HUES48 (cell line): ENCODE data around the gene TMEM53.

ENCODE experiments used
- H3K27ac ChIP-seq: one replicate; pipeline ENCODE4 v1.7.0; 2013; ENCODE audit warnings: low read depth, low read length, inconsistent platforms
- H3K27me3 ChIP-seq: 2 replicates; pipeline ENCODE4 v1.6.1; 2013; ENCODE audit warnings: mild to moderate bottlenecking, low read length; ENCODE audit not compliant: control insufficient read depth, insufficient read depth
- H3K36me3 ChIP-seq: 2 replicates; pipeline ENCODE4 v1.6.1; 2013; ENCODE audit warnings: low read length; ENCODE audit not compliant: control insufficient read depth, insufficient read depth
- H3K4me1 ChIP-seq: 2 replicates; pipeline ENCODE4 v1.6.1; 2013; ENCODE audit warnings: mild to moderate bottlenecking, low read length; ENCODE audit not compliant: control insufficient read depth, insufficient read depth
- H3K4me3 ChIP-seq: 2 replicates; pipeline ENCODE4 v1.5.1; 2013; ENCODE audit warnings: mild to moderate bottlenecking, low read depth, low read length
- H3K9ac ChIP-seq: 2 replicates; pipeline ENCODE4 v1.6.1; 2013; ENCODE audit warnings: mild to moderate bottlenecking, low read depth, low read length, moderate library complexity
- H3K9me3 ChIP-seq: 2 replicates; pipeline ENCODE4 v1.6.1; 2013; ENCODE audit warnings: low read length; ENCODE audit not compliant: control insufficient read depth, insufficient read depth

The TMEM53 gene

GRCh38 chr1:44609412-44609767, 64.9 kb downstream of the TMEM53 start:
- Histone ChIP-seq H3K36me3 (no peaks in the 10 kb centered on the region), H3K4me1 (peaks cover 11% of the 10 kb centered on the region; the same call in 1 of the 2 replicates), H3K4me3 (no peak overlapping the region), H3K27ac (no peak overlapping the region), H3K27me3 (no peaks in the 10 kb centered on the region), H3K9ac (no peak overlapping the region), H3K9me3 (no peaks in the 10 kb centered on the region)

- Histone ChIP-seq H3K9ac (no peak overlapping the region), H3K27ac (no peak overlapping the region), H3K27me3 (no peaks in the 10 kb centered on the region), H3K36me3 (no peaks in the 10 kb centered on the region), H3K4me1 (peaks cover 11% of the 10 kb centered on the region; the same call in 1 of the 2 replicates), H3K4me3 (no peak overlapping the region), H3K9me3 (no peaks in the 10 kb centered on the region)
Observed at GRCh38 chr1:44608141-44608540, 66.1 kb downstream of the TMEM53 start.

- Histone ChIP-seq H3K27me3 (no peaks in the 10 kb centered on the region), H3K27ac (no peak overlapping the region), H3K4me3 (no peak overlapping the region), H3K4me1 (peaks cover 11% of the 10 kb centered on the region; the same call in 1 of the 2 replicates), H3K9ac (no peak overlapping the region), H3K9me3 (no peaks in the 10 kb centered on the region), H3K36me3 (no peaks in the 10 kb centered on the region)
Observed at GRCh38 chr1:44606701-44607281, 67.5 kb downstream of the TMEM53 start.

GRCh38 chr1:44605914-44606615, 68.2 kb downstream of the TMEM53 start:
- Histone ChIP-seq H3K27me3 (no peaks in the 10 kb centered on the region), H3K4me1 (peaks cover 11% of the 10 kb centered on the region; the same call in 1 of the 2 replicates), H3K36me3 (no peaks in the 10 kb centered on the region), H3K4me3 (no peak overlapping the region), H3K9me3 (no peaks in the 10 kb centered on the region), H3K9ac (no peak overlapping the region), H3K27ac (no peak overlapping the region)

- H3K27ac ChIP-seq: no peak overlapping the region
- H3K36me3 ChIP-seq: no peaks in the 10 kb centered on the region
- no peak overlapping the region for H3K4me3 ChIP-seq
- H3K9ac ChIP-seq: no peak overlapping the region
- no peaks in the 10 kb centered on the region for H3K4me1 ChIP-seq
- no peaks in the 10 kb centered on the region for H3K27me3 ChIP-seq
- H3K9me3 ChIP-seq: no peaks in the 10 kb centered on the region
Observed at GRCh38 chr1:44604157-44604955, 69.9 kb downstream of the TMEM53 start.

- Histone ChIP-seq H3K27ac (no peak overlapping the region), H3K36me3 (no peaks in the 10 kb centered on the region), H3K27me3 (no peaks in the 10 kb centered on the region), H3K4me1 (no peaks in the 10 kb centered on the region), H3K4me3 (no peak overlapping the region), H3K9me3 (no peaks in the 10 kb centered on the region), H3K9ac (no peak overlapping the region)
Observed at GRCh38 chr1:44603718-44604117, 70.6 kb downstream of the TMEM53 start.
